Measurements from ENCODE around the gene GATAD2B.

Gene GATAD2B

GRCh38 chr1:153951183-153951582 is 28.4 kb upstream of the GATAD2B start:
- no peak for DNase-seq

- DNase-seq: peak in 13 of 14 donors; percentile 33 to 86 (median 68)
Observed at GRCh38 chr1:153946622-153947241, 24.0 kb upstream of the GATAD2B start, which contains the start of gene DENND4B. TSS of gene DENND4B (minus strand) at chr1:153946718. CDS start at chr1:153944374, 2,344 bp downstream.

DNA sequence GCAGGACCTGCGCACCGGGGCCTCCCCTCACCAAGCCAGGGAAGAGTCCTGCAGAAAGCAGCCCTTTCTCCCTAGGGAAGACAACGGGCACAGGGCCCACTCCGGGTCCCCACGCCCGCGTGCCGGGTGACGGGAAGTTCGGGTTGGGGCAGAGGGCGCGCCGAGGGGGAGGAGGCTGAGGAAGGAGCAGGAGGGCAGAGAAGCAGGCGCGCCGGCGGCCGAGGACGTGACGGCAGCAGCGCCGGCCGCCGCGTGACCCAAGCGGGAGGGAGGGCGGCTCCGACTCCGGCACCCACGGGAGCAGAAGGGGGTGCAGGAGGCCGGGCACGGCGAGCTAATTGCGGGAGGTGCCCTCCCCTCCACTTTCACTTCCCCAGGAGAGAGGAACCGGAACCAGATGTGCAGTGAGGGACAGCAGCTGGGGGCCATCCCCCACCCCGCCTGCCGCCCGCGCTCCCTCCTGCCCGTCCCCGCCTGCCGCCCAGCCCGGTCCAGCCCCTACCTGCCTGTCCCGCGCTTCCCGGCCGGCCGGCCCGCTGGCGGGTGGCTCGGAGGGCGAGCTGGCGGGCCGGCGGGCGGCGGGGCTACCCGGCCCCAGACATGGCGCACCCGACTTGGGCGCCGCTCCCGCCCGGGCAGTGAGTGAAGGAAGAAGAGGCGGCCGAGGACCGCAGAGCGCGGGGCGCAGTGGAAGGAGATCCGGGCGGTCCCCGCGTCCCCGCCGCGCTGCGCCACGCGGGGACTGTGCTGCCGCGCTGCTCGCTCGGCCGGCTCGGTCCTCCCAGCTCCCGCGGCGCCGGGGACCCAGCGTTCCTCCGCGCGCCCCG is 23.2 kb upstream of the GATAD2B start:
- DNase-seq: peak in 13 of 14 donors; percentile 28 to 90 (median 69)

DNA sequence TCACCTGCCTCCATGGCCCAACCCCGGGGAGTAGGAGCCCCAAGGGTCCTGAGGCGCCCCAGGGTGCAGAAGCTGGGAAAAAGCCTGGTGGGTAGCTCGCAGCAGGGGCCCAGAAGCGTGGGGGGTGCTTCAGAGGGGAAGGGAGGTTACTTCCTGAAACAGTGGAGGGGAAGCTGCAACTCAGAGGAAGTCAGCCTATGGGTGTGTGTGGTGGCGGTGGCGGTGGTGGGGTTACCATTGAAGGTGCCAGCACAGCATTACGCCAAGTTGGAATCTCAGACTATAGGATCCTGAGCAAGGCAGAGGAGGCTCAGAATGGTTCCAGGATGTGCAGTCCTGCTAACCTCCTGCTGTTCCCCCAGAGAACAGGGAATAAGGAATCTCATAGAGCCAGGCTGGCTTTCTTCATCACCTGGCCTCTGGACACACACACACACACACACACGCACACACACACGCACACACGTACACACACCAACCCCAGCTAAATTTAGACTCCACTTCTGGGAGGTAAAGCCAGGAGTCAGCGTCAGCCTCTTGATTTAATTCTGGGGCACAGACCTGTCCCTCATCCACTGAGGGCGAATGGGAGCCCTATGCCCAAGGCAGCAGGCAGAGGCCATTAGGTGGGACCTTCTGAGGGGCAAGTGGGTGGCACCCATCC is 22.5 kb upstream of the GATAD2B start:
- DNase-seq: peak in 6 of 14 donors; percentile 30 to 64 (median 43)

DNA sequence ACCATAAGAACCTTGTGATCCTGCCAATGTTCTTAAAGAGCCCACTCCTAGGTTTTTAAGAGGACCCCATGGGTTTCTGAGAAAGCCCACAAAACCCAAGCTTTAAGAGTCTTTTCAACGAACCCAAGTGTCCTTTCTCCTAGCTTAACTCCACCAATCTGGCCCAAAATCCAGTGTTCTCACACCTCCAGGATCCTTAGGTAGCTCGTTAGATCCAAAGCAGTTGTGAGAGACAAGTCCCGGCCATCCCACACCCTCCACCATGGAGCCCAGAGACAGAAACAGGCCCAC is 22.0 kb upstream of the GATAD2B start:
- DNase-seq: no peak

DNA sequence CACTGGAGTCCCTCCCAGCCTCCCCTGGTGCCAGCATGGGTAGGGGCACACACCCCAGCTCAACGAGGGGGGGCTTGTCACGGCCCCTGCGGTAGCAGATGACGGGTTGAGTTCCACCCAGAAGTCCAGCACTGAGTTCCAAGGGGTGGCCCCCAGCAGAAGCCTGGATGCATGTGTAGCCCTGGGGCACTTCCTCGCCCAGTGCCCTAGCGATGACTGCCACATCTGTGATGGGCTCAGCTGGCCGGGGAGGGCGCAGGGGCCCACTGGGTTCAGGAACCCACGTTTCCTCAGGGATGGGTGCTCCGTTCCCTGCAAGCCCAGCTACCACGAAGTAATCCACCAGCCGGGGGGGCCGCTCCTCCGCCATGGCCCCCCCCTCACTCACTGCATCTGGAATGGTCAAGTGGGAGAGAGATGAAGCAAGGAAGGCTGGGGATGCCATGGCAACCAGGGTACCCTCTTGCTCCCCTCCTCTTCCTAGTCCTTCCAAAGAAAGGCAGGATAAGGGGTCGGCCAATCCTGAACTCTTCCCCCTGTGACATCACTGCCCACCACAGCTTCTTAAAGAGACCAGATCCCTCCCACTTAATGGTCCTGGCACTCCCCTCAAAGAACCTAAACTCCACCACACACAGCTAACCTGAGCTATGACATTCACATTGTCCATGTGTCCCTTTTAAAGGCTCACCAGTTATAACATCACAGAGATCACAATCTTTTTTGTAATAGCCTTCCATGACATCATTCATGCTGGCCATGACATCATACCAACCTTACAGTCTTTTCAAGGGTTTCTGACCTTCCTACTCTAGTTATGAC is 21.4 kb upstream of the GATAD2B start:
- no peak for DNase-seq

- DNase-seq: no peak
Observed at GRCh38 chr1:153942766-153943549, 20.2 kb upstream of the GATAD2B start.

- no peak for DNase-seq
Observed at GRCh38 chr1:153941826-153942725, 19.3 kb upstream of the GATAD2B start.

GRCh38 chr1:153940756-153941155 is 18.0 kb upstream of the GATAD2B start:
- DNase-seq: no peak

DNA sequence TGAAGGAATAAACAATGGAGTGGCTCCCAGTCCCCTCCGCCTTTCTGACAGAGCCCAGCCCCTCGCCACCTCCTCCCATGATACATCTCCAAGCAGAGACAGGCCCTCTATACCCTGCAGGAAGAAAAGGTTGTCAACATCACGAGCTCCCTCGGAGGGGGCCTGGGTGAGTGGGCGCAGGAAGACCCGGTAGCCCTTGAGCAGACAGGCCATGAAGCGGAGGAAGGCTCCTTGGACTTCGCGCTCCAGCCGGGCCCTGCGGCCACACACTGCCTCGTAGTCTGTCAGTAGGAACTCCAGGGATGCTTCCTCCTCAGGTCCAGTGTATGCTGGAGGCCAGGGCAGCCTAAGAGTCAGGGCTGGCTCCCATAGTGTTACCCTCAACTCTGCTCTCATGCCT is 16.7 kb upstream of the GATAD2B start:
- DNase-seq: no peak

GRCh38 chr1:153938996-153939395 is 16.2 kb upstream of the GATAD2B start:
- DNase-seq: no peak

DNA sequence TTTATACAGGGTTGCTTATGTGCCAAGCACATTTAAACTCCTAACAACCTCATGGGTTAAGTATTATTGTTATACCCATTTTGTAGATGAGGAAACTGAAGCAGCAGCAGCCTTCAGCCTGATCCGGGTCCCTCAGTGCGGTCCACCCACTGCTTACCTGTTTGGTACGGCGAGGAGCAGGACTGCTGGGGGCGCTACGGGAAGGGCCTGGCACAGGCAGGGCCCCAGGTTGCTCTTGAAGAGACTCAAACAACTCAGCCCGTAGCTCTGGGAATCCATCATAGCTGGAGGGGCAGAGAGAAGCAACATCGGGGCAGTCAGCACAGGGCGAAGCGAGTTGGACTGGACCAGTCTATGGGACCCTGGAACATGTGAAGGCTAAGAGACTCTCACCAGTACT is 14.6 kb upstream of the GATAD2B start:
- DNase-seq: no peak

DNA sequence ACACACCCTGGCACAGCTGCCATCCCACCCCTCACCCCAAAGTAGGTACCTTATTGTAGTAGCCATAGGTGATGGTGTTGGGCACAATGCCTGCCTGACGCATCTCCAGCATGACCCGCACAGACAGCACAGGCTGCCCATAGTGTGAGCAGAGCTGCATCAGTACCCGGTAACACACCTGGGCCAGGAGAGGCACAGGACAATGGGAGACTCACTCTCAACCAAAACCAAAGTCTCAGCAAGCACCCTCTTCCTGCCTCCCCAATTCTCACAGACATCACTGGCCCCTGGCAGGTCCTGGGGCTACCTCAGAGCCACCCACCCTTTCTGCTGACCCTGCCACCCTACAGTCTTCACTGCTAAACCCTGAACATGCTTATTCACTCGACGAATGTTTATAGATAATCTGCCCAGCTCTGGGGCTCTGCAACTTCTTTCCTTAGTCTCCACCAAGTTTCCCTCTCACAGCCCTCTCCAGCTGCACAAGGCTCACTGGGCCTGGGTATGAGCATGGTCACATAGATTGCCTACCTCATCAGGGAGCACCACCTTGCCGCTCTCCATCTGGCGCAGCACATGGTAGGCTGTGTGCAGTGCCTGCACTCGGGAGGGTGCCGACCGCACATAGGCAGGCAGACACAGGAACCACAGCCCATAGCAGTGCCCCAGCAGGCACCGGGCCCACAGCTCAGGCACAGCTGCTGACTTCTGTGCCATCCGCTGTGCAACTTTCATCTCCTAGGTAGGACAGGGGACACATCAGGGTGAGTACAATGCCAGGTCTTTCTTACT is 13.4 kb upstream of the GATAD2B start:
- peak in 1 of 14 donors; percentile 40 for DNase-seq

- no peak for DNase-seq
Observed at GRCh38 chr1:153934746-153935145, 12.0 kb upstream of the GATAD2B start.

DNA sequence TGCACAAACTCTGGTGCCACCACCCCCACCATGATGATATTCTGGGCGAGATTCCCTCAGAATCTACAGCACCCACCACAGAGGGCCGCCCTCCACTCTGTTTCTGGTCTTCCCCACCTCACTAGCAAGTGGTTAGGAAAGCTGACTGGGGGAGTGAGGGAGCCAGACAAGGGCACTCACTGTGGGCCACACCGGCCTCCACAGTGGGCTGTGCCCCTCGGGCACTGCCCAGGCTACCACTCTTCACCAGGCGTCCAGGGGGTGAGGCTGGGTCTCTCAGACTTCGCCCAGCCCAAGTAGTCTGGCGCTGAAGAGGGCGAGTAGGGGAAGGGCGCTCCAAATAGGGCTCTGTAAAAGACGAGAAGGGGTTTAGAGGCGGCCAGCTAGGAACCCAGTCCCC is 11.2 kb upstream of the GATAD2B start:
- no peak for DNase-seq

GRCh38 chr1:153933430-153933829 is 10.7 kb upstream of the GATAD2B start:
- DNase-seq: no peak

DNA sequence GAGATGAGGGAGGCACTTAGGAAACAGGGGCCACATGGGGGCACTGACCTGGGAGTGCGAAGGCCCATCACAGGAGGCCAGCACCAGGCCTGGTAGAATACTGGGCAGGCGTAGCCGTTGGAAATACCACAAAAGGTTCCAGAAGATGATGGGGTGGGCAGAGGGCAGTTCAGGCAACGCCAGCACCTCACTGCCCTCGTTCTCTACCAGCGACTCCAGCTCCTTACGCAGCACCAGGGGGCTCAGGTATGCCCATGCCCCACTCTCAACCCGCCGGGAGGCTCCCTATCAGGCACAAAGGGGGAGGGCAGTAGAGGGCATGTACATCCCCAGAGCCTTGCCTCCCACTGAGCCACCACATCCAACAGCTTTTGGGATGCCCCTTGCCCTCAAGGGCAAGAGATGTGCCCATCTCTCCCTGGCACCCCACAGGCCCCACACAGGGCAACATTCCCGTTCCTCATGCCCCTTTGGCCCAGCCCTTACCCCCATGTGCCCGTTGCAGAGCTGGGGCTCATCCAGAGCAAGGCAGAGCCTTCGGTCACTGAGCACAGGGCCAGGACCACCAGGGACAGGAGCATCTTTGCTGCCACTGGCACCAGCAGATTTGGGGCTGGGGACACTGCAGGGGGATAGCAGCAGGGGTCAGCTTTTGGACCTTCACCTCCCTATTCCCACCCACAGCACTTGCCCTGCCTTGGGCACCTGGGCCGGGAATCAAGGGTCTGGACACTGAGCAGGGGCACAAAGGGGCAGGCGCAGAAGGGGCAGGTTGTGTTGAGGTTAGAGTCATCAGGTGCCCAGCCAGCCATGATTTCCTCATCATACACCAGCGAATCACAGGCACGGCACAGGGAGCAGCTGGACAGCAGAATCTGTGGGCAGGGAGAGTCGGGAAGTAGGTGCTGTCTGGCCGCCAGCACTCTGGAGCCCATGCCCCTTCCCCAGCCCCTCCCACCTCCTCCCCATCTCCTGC is 9.7 kb upstream of the GATAD2B start:
- DNase-seq: no peak
